C4-2B (cell line): ENCODE data around the gene GNAT2.

Experiments
- H3K27ac ChIP-seq: fragments of 450-650 bp; 2 replicates; pipeline ENCODE4 v1.5.1; 2017
- CTCF ChIP-seq: fragments of 450-650 bp; conservative IDR thresholded peaks from 2 replicates; pipeline ENCODE4 v1.5.1; 2017; ENCODE audit warnings: mild to moderate bottlenecking
- ZFX ChIP-seq: fragments of 450-650 bp; IDR thresholded peaks from 2 replicates; pipeline ENCODE4 v1.6.1; 2017

GNAT2 gene

GRCh38 chr1:109610609-109611307 lies 8.7 kb downstream of the GNAT2 start:
- H3K27ac ChIP-seq, result no peak overlapping the region
- TF ChIP-seq ZFX, result no peak
- no peak for TF ChIP-seq CTCF

GRCh38 chr1:109609881-109610280 lies 9.5 kb downstream of the GNAT2 start:
- no peak for TF ChIP-seq CTCF
- no peak for TF ChIP-seq ZFX
- no peak overlapping the region for H3K27ac ChIP-seq

GRCh38 chr1:109605381-109605780 lies 14.0 kb downstream of the GNAT2 start:
- TF ChIP-seq CTCF, result no peak
- TF ChIP-seq ZFX, result no peak
- no peak overlapping the region for H3K27ac ChIP-seq

- H3K27ac ChIP-seq, result no peak overlapping the region
- no peak for TF ChIP-seq CTCF
- no peak for TF ChIP-seq ZFX
These were observed 16.2 kb downstream of the GNAT2 start for GRCh38 chr1:109603229-109603628.

- TF ChIP-seq ZFX, result no peak
- no peak for TF ChIP-seq CTCF
These were observed 20.8 kb downstream of the GNAT2 start for GRCh38 chr1:109598655-109599054.

GRCh38 chr1:109598156-109598555 lies 21.3 kb downstream of the GNAT2 start:
- TF ChIP-seq ZFX (no peak), CTCF (no peak)
- H3K27ac ChIP-seq, result no peak overlapping the region

More at GRCh38 chr1:109598655-109599054, 20.8 kb downstream of the GNAT2 start:
- no peak overlapping the region for H3K27ac ChIP-seq

GRCh38 chr1:109595531-109595930 lies 23.9 kb downstream of the GNAT2 start:
- TF ChIP-seq ZFX, result no peak
- TF ChIP-seq CTCF, result no peak
- no peak overlapping the region for H3K27ac ChIP-seq
